Stimulated activated CD4-positive, alpha-beta T cell treated with anti-CD3 and anti-CD28 coated beads, Interleukin-4, amount 100 ng/mL, for 4 hours (primary cell): ENCODE measurements around the gene NRSN2.
"Not testable (repeated sequence)": the region's sequence is repeated elsewhere in the genome, so short reads cannot be mapped to it uniquely, and the experiment has no call there.

ENCODE experiments used
- DNase-seq, 2 experiments: peaks; one replicate each; pipeline ENCODE4 v3.0.0-alpha.2; 2020

The NRSN2 gene

GRCh38 chr20:325889-326644 lies 20.8 kb upstream of the NRSN2 start:
- peak; percentile 32 to 44 for DNase-seq

- DNase-seq, result no peak
Observed at GRCh38 chr20:326645-327185, 20.2 kb upstream of the NRSN2 start.

GRCh38 chr20:327186-328026 lies 19.5 kb upstream of the NRSN2 start:
- peak; percentile 64 to 74 for DNase-seq

GRCh38 chr20:328027-328974 lies 18.6 kb upstream of the NRSN2 start:
- no peak for DNase-seq

GRCh38 chr20:328975-329695 lies 17.8 kb upstream of the NRSN2 start:
- DNase-seq, result no peak

GRCh38 chr20:329851-330232 lies 17.1 kb upstream of the NRSN2 start:
- no peak for DNase-seq

- DNase-seq, result peak; percentile 40 to 69
Observed at GRCh38 chr20:330233-331149, 16.4 kb upstream of the NRSN2 start.

GRCh38 chr20:334578-334977 lies 12.3 kb upstream of the NRSN2 start:
- DNase-seq, result no peak

GRCh38 chr20:336040-336439 lies 10.9 kb upstream of the NRSN2 start:
- DNase-seq, result not testable (repeated sequence)

GRCh38 chr20:341682-342081 lies 5.2 kb upstream of the NRSN2 start:
- DNase-seq, result peak; percentile 30 to 40

GRCh38 chr20:343107-343506 lies 3.8 kb upstream of the NRSN2 start:
- no peak for DNase-seq

- no peak for DNase-seq
Observed at GRCh38 chr20:346033-346639, 775 bp upstream of the NRSN2 start.

- DNase-seq, result no peak
Observed at GRCh38 chr20:347317-347639, 367 bp downstream of the NRSN2 start.

GRCh38 chr20:347640-348484 lies 951 bp downstream of the NRSN2 start:
- peak; percentile 56 to 60 for DNase-seq

GRCh38 chr20:348972-349841 lies 2.3 kb downstream of the NRSN2 start:
- DNase-seq, result no peak

GRCh38 chr20:353166-353565 lies 6.3 kb downstream of the NRSN2 start:
- DNase-seq, result no peak

GRCh38 chr20:354298-354977 lies 7.5 kb downstream of the NRSN2 start:
- DNase-seq, result peak; percentile 67 to 74

- DNase-seq, result not testable (repeated sequence)
Observed at GRCh38 chr20:356154-356553, 9.2 kb downstream of the NRSN2 start.
